ENCODE data around the gene ZNF527.

ZNF527 gene

DNA sequence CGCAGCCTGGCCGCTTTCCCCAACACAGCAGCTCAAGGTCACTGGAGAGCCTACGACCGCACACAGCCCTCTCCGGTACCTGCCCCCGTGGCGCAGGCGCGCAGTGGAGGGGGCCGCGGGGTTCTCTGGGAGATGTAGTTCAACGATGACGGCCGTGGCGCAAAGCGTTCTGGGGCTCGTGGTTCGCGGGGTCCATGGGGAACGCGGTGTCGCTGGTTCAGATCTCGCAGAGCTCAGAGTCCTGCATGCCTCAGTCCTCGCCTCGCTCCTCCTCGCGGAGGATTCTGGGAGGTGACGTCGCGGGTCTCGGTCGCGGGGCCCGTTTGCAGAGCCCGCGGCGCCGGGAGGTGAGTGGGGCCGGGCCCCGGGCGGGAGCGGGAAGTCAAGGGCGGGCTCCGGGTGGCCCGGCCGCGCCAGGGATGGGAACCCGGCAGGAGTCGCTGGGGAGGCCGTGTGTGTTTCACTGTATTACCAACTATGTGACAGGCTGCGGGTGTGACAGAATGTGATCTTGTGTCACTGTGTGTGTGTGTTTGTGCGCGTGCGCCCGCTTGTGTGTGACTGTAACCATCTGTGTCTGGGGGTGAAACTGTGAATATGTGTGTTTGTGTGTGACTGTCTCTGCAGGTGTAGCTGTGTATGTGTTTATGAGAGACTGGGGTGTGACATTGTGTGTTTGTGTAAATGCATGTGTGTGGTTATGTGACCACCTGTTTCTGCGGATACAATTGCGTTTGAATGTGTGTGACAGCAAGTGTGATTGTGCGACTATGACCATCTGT, at the start of gene ZNF527:
Gene ZNF527, plus strand, starts transcription at position 220 of the 782 bp plus-strand sequence. CDS start 3,100 bp downstream, outside the sequence.
- Histone ChIP-seq H3K4me3 (ENCODE audit: low read length) (peak within 1 kb of the TSS; percentile 71; the same call in 1 of the 2 replicates), H3K27ac (ENCODE audit: low read length) (no peak within 1 kb of the TSS), H3K27me3 (ENCODE audit: control insufficient read depth, insufficient read depth, low read length) (no peaks in the 10 kb centered on the region), H3K9me3 (ENCODE audit: control insufficient read depth, insufficient read depth, low read length) (no peaks in the 10 kb centered on the region), H3K4me1 (ENCODE audit: control insufficient read depth, insufficient read depth, low read length) (no peaks in the 10 kb centered on the region), H3K36me3 (ENCODE audit: control insufficient read depth, insufficient read depth, low read length) (no peaks in the 10 kb centered on the region)
- DNase-seq (ENCODE audit: low read depth, low spot score) = peak; percentile 97
- WGBS (ENCODE audit: insufficient coverage, insufficient read length) = no CpG with 5 or more reads among the region's 58 CpGs

DNA sequence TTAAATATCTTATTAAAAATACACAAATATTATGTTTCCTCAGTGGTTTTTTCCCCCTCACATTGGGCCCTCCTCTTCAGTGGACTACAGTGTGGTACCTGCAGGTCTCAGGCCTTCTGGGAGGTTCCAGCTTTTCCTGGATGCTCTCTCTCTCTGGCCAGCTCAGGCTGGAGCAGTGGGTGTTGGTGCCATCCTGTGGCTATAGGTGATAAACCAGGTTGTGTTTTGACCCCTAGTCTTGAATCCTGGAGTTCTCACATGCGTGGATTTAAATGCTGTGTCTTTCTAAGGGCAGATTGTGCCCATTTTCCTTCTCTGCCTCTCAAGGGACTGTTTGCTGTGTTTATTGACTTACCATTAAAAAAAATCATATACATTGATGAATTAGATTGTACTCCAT, 41.2 kb upstream of the ZNF527 start:
- no CpG with 5 or more reads among the region's 1 CpG for WGBS (ENCODE audit: insufficient coverage, insufficient read length)
- peaks cover 7% of the 10 kb centered on the region; the same call in 1 of the 2 replicates for H3K36me3 ChIP-seq (ENCODE audit: control insufficient read depth, insufficient read depth, low read length)

GRCh38 chr19:37332839-37333238, 38.1 kb upstream of the ZNF527 start:
- H3K36me3 ChIP-seq (ENCODE audit: control insufficient read depth, insufficient read depth, low read length) = peaks cover 4% of the 10 kb centered on the region; the same call in 1 of the 2 replicates
- no peak overlapping the region for H3K27ac ChIP-seq (ENCODE audit: low read length)
- H3K9me3 ChIP-seq (ENCODE audit: control insufficient read depth, insufficient read depth, low read length) = no peaks in the 10 kb centered on the region
- no peak overlapping the region for H3K4me3 ChIP-seq (ENCODE audit: low read length)
- no peaks in the 10 kb centered on the region for H3K27me3 ChIP-seq (ENCODE audit: control insufficient read depth, insufficient read depth, low read length)
- no peaks in the 10 kb centered on the region for H3K4me1 ChIP-seq (ENCODE audit: control insufficient read depth, insufficient read depth, low read length)
- no peak for DNase-seq (ENCODE audit: low read depth, low spot score)

More for the DNA sequence above, 41.2 kb upstream of the ZNF527 start:
- no peak overlapping the region for H3K27ac ChIP-seq (ENCODE audit: low read length)
- H3K9me3 ChIP-seq (ENCODE audit: control insufficient read depth, insufficient read depth, low read length) = no peaks in the 10 kb centered on the region
- no peaks in the 10 kb centered on the region for H3K27me3 ChIP-seq (ENCODE audit: control insufficient read depth, insufficient read depth, low read length)
- no peak overlapping the region for H3K4me3 ChIP-seq (ENCODE audit: low read length)
- no peak for DNase-seq (ENCODE audit: low read depth, low spot score)
- H3K4me1 ChIP-seq (ENCODE audit: control insufficient read depth, insufficient read depth, low read length) = no peaks in the 10 kb centered on the region

DNA sequence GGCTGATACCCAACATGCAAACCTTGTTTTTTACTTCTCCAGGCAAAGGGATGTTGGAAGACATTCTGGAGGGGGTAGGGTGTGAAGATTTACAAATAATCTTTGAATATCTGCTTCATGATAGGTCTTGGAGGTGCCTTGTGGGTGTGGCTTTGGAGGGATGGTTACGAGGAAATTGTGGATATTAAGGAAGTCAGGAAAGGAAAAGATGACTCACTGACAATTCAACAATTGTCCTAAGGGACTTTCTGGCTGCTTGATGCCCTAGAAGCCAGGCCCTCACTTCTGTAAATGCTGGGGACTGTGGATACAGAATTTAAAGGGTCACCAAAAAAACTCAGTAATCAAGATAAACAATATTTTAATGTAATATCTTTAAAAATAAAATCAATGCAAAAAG, 37.4 kb upstream of the ZNF527 start:
- WGBS (ENCODE audit: insufficient coverage, insufficient read length) = no CpG with 5 or more reads among the region's 1 CpG
- Histone ChIP-seq H3K4me1 (ENCODE audit: control insufficient read depth, insufficient read depth, low read length) (no peaks in the 10 kb centered on the region), H3K27me3 (ENCODE audit: control insufficient read depth, insufficient read depth, low read length) (no peaks in the 10 kb centered on the region), H3K9me3 (ENCODE audit: control insufficient read depth, insufficient read depth, low read length) (no peaks in the 10 kb centered on the region), H3K36me3 (ENCODE audit: control insufficient read depth, insufficient read depth, low read length) (0 out of 2 replicates have a peak, but pooled peaks cover 4% of the 10 kb centered on the region), H3K4me3 (ENCODE audit: low read length) (no peak overlapping the region), H3K27ac (ENCODE audit: low read length) (no peak overlapping the region)
- DNase-seq (ENCODE audit: low read depth, low spot score) = no peak

DNA sequence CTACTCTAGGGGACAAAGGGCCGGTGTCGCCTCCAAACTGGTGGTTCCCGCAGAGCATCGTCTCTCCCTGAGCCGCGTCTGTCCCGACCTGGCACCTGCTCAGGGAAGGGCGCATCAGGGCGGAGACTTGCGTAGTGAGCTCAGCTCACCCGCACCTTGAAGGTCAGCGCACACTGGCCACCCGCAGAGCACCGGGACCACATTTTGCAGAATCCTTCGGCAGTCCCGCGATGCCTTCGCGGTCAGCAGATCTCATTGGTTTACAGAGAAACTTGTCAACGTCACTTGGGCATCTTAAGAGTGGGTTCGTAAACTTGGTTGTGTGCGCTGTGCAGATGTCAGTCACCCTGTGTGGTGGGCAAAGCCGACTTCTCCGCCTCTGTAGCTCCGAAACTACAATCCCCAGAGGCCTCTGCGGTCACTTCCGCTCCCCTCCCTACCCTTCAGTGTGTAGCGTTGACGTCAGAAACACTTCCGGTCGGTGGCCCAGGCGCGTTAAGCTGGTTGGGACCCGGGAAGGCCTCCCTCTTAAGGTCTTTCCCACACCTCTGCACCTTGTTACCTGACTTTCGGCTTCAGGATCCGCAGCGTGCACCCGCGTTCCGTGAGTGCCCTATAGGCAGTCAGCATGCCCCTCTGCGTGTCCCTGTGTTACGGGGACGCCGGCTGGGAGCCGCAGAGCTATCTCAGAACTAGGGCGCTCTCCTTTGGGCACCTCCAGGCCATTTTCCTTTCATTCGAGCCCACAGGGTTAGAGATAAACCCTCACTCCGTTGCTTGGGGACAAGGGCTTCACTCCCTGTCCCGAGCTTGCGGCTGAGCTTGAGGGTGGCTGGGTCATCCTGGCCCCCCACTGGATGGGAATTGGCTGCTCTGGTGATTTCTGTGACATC, 36.5 kb upstream of the ZNF527 start:
- WGBS (ENCODE audit: insufficient coverage, insufficient read length) = no CpG with 5 or more reads among the region's 50 CpGs
- peak overlapping the region; percentile 64 for H3K4me3 ChIP-seq (ENCODE audit: low read length)
- H3K27ac ChIP-seq (ENCODE audit: low read length) = no peak overlapping the region
- H3K27me3 ChIP-seq (ENCODE audit: control insufficient read depth, insufficient read depth, low read length) = no peaks in the 10 kb centered on the region
- H3K36me3 ChIP-seq (ENCODE audit: control insufficient read depth, insufficient read depth, low read length) = no peaks in the 10 kb centered on the region
- peak; percentile 93 for DNase-seq (ENCODE audit: low read depth, low spot score)
- no peaks in the 10 kb centered on the region for H3K4me1 ChIP-seq (ENCODE audit: control insufficient read depth, insufficient read depth, low read length)
- H3K9me3 ChIP-seq (ENCODE audit: control insufficient read depth, insufficient read depth, low read length) = no peaks in the 10 kb centered on the region

DNA sequence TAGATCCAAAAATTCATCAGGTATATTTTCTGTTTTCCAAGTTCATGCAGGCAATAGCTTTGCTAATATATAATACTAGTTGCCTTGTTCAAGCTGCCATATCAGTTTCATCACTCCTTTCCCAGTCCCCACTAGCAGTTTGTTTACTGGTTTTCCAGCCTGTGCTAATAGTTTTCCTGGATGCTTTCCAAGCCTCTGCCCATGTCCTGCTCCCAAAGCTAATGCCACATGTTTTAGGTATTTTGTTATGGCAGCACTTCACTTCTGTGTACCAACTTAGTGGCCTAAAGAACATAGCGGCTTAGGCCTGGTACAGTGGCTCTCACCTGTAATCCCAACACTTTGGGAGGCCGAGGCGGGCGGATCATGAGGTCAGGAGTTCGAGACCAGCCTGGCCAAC, 28.1 kb upstream of the ZNF527 start:
- H3K27me3 ChIP-seq (ENCODE audit: control insufficient read depth, insufficient read depth, low read length) = no peaks in the 10 kb centered on the region
- no CpG with 5 or more reads among the region's 5 CpGs for WGBS (ENCODE audit: insufficient coverage, insufficient read length)
- H3K4me3 ChIP-seq (ENCODE audit: low read length) = no peak overlapping the region
- H3K27ac ChIP-seq (ENCODE audit: low read length) = no peak overlapping the region
- H3K9me3 ChIP-seq (ENCODE audit: control insufficient read depth, insufficient read depth, low read length) = no peaks in the 10 kb centered on the region
- no peaks in the 10 kb centered on the region for H3K4me1 ChIP-seq (ENCODE audit: control insufficient read depth, insufficient read depth, low read length)
- no peaks in the 10 kb centered on the region; the same call in 1 of the 2 replicates for H3K36me3 ChIP-seq (ENCODE audit: control insufficient read depth, insufficient read depth, low read length)
- DNase-seq (ENCODE audit: low read depth, low spot score) = no peak

- H3K27me3 ChIP-seq (ENCODE audit: control insufficient read depth, insufficient read depth, low read length) = no peaks in the 10 kb centered on the region
- H3K4me1 ChIP-seq (ENCODE audit: control insufficient read depth, insufficient read depth, low read length) = no peaks in the 10 kb centered on the region
- no peak overlapping the region for H3K4me3 ChIP-seq (ENCODE audit: low read length)
- no peaks in the 10 kb centered on the region for H3K9me3 ChIP-seq (ENCODE audit: control insufficient read depth, insufficient read depth, low read length)
- DNase-seq (ENCODE audit: low read depth, low spot score) = no peak
- no CpG with 5 or more reads among the region's 6 CpGs for WGBS (ENCODE audit: insufficient coverage, insufficient read length)
- no peaks in the 10 kb centered on the region; the same call in 1 of the 2 replicates for H3K36me3 ChIP-seq (ENCODE audit: control insufficient read depth, insufficient read depth, low read length)
- H3K27ac ChIP-seq (ENCODE audit: low read length) = no peak overlapping the region
These were observed 24.8 kb upstream of the ZNF527 start for GRCh38 chr19:37346091-37346490.

DNA sequence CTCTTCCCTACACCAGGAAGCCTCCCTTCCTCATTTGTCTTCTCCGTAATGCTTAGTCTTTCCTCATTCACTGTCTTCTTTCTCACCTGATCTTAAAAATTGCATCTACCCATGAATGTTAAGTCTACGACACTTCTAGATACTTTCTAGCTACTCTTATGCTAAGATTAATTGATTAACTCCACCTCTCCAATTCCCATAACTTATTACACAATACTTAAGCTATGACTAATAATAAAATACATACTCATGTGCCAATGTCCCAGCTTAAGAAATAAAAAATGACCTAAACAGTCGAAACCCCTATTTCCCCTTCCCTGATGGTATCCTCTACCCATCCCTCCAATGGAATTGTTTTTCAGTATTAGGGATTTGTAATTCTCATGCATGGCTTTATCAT, 22.8 kb upstream of the ZNF527 start:
- H3K36me3 ChIP-seq (ENCODE audit: control insufficient read depth, insufficient read depth, low read length) = no peaks in the 10 kb centered on the region; the same call in 1 of the 2 replicates
- 100% methylated on average over 1 of the region's 3 CpGs for WGBS (ENCODE audit: insufficient coverage, insufficient read length)

DNA sequence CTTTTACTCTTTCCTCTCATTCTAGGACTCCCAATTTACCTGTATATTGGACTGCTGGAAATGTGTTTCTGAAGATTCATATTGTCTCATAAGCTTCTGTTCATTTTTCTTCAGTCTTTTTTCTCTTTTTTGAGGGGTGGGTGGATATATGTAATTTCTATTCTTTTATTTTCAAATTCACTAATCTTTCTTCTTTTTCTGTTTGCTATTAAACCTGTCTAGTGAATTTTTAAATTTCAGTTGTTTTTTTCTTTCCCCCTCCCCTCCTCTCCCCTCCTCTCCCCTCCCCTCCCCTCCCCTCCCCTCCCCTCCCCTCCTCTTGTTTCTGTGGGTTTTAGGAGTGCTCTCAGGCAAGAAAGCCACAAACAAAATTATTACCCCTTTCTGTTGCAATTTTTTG, 16.9 kb upstream of the ZNF527 start:
- Histone ChIP-seq H3K27me3 (ENCODE audit: control insufficient read depth, insufficient read depth, low read length) (no peaks in the 10 kb centered on the region), H3K27ac (ENCODE audit: low read length) (no peak overlapping the region), H3K4me1 (ENCODE audit: control insufficient read depth, insufficient read depth, low read length) (no peaks in the 10 kb centered on the region), H3K4me3 (ENCODE audit: low read length) (no peak overlapping the region), H3K36me3 (ENCODE audit: control insufficient read depth, insufficient read depth, low read length) (no peaks in the 10 kb centered on the region), H3K9me3 (ENCODE audit: control insufficient read depth, insufficient read depth, low read length) (no peaks in the 10 kb centered on the region)
- DNase-seq (ENCODE audit: low read depth, low spot score) = no peak

More for the DNA sequence above, 22.8 kb upstream of the ZNF527 start:
- Histone ChIP-seq H3K4me3 (ENCODE audit: low read length) (no peak overlapping the region), H3K9me3 (ENCODE audit: control insufficient read depth, insufficient read depth, low read length) (no peaks in the 10 kb centered on the region), H3K27me3 (ENCODE audit: control insufficient read depth, insufficient read depth, low read length) (no peaks in the 10 kb centered on the region), H3K27ac (ENCODE audit: low read length) (no peak overlapping the region), H3K4me1 (ENCODE audit: control insufficient read depth, insufficient read depth, low read length) (no peaks in the 10 kb centered on the region)
- DNase-seq (ENCODE audit: low read depth, low spot score) = no peak

GRCh38 chr19:37355901-37356300, 15.0 kb upstream of the ZNF527 start:
- H3K4me3 ChIP-seq (ENCODE audit: low read length) = no peak overlapping the region
- no CpG with 5 or more reads among the region's 4 CpGs for WGBS (ENCODE audit: insufficient coverage, insufficient read length)
- H3K27ac ChIP-seq (ENCODE audit: low read length) = no peak overlapping the region
- no peaks in the 10 kb centered on the region for H3K27me3 ChIP-seq (ENCODE audit: control insufficient read depth, insufficient read depth, low read length)
- no peaks in the 10 kb centered on the region for H3K36me3 ChIP-seq (ENCODE audit: control insufficient read depth, insufficient read depth, low read length)
- no peaks in the 10 kb centered on the region for H3K9me3 ChIP-seq (ENCODE audit: control insufficient read depth, insufficient read depth, low read length)
- no peaks in the 10 kb centered on the region for H3K4me1 ChIP-seq (ENCODE audit: control insufficient read depth, insufficient read depth, low read length)
- DNase-seq (ENCODE audit: low read depth, low spot score) = no peak
